Gastrocnemius medialis (tissue), 4 donors: ENCODE data around the gene ANKRD50.

Experiments used
- POLR2A ChIP-seq, 2 donors: fragments of 450-650 bp; IDR thresholded peaks; one replicate each; pipeline ENCODE4 v1.6.1; 2017; ENCODE audit warnings: antibody characterized with exemption in 2 of 2, mild to moderate bottlenecking in 2 of 2, moderate library complexity in 2 of 2
- TF ChIP-seq, protein P1 (sequence below), 5 experiments: fragments of 450-650 bp in 3 of 5; fragments of 200-600 bp in 2 of 5; sonication (generic) in 2 of 5; IDR thresholded peaks in 4 of 5; conservative IDR thresholded peaks in 1 of 5; 1 replicate in 4 of 5; 2 replicates in 1 of 5; pipeline ENCODE4 v1.5.1; 2016 to 2019; ENCODE audit warnings: antibody characterized with exemption in 5 of 5, mild to moderate bottlenecking in 3 of 5, moderate library complexity in 3 of 5

DNA sequence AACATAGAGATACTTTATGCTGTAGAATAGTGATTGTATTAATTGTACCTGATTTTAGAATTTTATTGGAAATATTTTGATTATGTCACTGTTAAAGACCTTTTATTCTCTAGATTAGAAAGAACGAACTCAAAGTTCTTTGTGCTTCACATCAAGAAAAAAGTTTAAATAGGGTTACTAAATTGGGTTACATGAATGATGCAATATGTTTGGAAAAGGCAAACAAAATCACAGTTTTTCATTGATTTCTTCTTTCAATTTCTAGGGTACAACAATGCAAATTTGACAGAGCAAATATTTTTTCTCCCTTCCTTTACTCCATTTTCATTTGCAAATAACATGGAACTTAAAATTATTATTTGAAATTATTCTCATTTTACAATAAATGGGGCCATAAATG lies 24.0 kb upstream of the ANKRD50 start:
- TF ChIP-seq POLR2A (IDR thresholded peaks at IDR 0.05) = no peak
- TF ChIP-seq, protein P1, sequence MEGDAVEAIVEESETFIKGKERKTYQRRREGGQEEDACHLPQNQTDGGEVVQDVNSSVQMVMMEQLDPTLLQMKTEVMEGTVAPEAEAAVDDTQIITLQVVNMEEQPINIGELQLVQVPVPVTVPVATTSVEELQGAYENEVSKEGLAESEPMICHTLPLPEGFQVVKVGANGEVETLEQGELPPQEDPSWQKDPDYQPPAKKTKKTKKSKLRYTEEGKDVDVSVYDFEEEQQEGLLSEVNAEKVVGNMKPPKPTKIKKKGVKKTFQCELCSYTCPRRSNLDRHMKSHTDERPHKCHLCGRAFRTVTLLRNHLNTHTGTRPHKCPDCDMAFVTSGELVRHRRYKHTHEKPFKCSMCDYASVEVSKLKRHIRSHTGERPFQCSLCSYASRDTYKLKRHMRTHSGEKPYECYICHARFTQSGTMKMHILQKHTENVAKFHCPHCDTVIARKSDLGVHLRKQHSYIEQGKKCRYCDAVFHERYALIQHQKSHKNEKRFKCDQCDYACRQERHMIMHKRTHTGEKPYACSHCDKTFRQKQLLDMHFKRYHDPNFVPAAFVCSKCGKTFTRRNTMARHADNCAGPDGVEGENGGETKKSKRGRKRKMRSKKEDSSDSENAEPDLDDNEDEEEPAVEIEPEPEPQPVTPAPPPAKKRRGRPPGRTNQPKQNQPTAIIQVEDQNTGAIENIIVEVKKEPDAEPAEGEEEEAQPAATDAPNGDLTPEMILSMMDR (IDR thresholded peaks at IDR 0.05 in 4 of 5, conservative IDR thresholded peaks at IDR 0.05 in 1 of 5) = no peak
